Activated naive CD4-positive, alpha-beta T cell (primary cell): ENCODE data around the gene ARFGEF3.
"Not testable (repeated sequence)": the region's sequence is repeated elsewhere in the genome, so short reads cannot be mapped to it uniquely, and the experiment has no call there.

Experiments used
- DNase-seq, 4 experiments: peaks; one replicate each; lab custom pipeline; 2025; lab: John Stamatoyannopoulos, UW

Gene ARFGEF3

GRCh38 chr6:138161338-138162110 is at the start of gene ARFGEF3:
Gene ARFGEF3 (plus strand): TSS chr6:138161939. CDS start chr6:138162087, 148 bp downstream.
- DNase-seq, result peak in 3 of 4 experiments; percentile 2 to 33 (median 5)

- DNase-seq, result no peak
Measured at GRCh38 chr6:138113588-138114210, 48.0 kb upstream of the ARFGEF3 start.

GRCh38 chr6:138115201-138115600 is 46.5 kb upstream of the ARFGEF3 start:
- DNase-seq, result no peak

GRCh38 chr6:138115877-138116660 is 45.7 kb upstream of the ARFGEF3 start:
- peak in 2 of 4 experiments; percentile 6 to 8 for DNase-seq

- no peak for DNase-seq
Measured at GRCh38 chr6:138116661-138116999, 45.1 kb upstream of the ARFGEF3 start.

- DNase-seq, result no peak
Measured at GRCh38 chr6:138117376-138117914, 44.3 kb upstream of the ARFGEF3 start.

- not testable (repeated sequence) for DNase-seq
Measured at GRCh38 chr6:138119229-138119628, 42.5 kb upstream of the ARFGEF3 start.

GRCh38 chr6:138119976-138120375 is 41.8 kb upstream of the ARFGEF3 start:
- DNase-seq, result no peak

GRCh38 chr6:138124096-138124495 is 37.6 kb upstream of the ARFGEF3 start:
- DNase-seq, result no peak

GRCh38 chr6:138128096-138128495 is 33.6 kb upstream of the ARFGEF3 start:
- DNase-seq, result no peak

- DNase-seq, result no peak
Measured at GRCh38 chr6:138129190-138129589, 32.5 kb upstream of the ARFGEF3 start.

- no peak for DNase-seq
Measured at GRCh38 chr6:138142806-138143205, 18.9 kb upstream of the ARFGEF3 start.

- no peak for DNase-seq
Measured at GRCh38 chr6:138145402-138145801, 16.3 kb upstream of the ARFGEF3 start.

- no peak for DNase-seq
Measured at GRCh38 chr6:138146544-138146943, 15.2 kb upstream of the ARFGEF3 start.

GRCh38 chr6:138155443-138155842 is 6.3 kb upstream of the ARFGEF3 start:
- no peak for DNase-seq

- DNase-seq, result no peak
Measured at GRCh38 chr6:138157986-138158638, 3.6 kb upstream of the ARFGEF3 start.

GRCh38 chr6:138159246-138159645 is 2.5 kb upstream of the ARFGEF3 start:
- DNase-seq, result no peak

- no peak for DNase-seq
Measured at GRCh38 chr6:138160329-138161087, 1.2 kb upstream of the ARFGEF3 start.

GRCh38 chr6:138161088-138161337 is 726 bp upstream of the ARFGEF3 start:
- DNase-seq, result no peak

- DNase-seq, result no peak
Measured at GRCh38 chr6:138162111-138162954, 594 bp downstream of the ARFGEF3 start.
